Activated CD8-positive, alpha-beta memory T cell treated with anti-CD3 and anti-CD28 coated beads for 48 hours (primary cell): ENCODE measurements around the gene EFHD2.
"Not testable (repeated sequence)": the region's sequence is repeated elsewhere in the genome, so short reads cannot be mapped to it uniquely, and the experiment has no call there.

ENCODE experiments used
- DNase-seq, 3 experiments: peaks; one replicate each; pipeline ENCODE4 v3.0.0-alpha.2; 2020; ENCODE audit warnings: low read depth in 2 of 3, low spot score in 2 of 3

Gene EFHD2

GRCh38 chr1:15471723-15472122 lies 62.0 kb downstream of the EFHD2 start:
- DNase-seq, result not testable (repeated sequence)

GRCh38 chr1:15472587-15472986 lies 62.9 kb downstream of the EFHD2 start:
- no peak for DNase-seq

- DNase-seq, result no peak
These were observed 66.1 kb downstream of the EFHD2 start, which contains the start of gene CELA2B for GRCh38 chr1:15475752-15476314. TSS of gene CELA2B (plus strand) at chr1:15476104. CDS start at chr1:15476126, 22 bp downstream.

- no peak for DNase-seq
These were observed 67.2 kb downstream of the EFHD2 start for GRCh38 chr1:15476927-15477326.

DNA sequence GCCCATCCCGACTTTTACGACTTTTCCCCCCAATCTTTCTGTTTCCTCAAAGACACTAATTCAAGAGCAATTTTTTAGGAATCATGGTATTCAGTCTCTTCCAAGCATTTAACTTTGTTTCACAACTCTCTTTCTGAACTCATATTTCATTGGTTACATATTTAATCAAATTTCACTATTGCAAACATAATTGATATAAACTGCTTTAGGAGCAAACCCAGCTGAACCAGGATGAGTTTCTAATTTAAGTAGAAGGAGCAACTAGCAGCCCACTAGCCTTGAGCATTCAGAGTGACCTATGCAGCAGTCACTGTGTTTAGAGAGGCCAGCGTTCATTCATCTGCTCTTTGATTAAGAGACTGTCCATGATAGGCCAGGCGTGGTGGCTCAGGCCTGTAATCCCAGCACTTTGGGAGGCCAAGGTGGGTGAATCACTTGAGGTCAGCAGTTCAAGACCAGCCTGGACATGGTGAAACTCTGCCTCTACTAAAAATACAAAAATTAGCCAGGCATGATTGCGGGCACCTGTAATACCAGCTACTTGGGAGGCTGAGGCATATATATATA lies 68.0 kb downstream of the EFHD2 start:
- DNase-seq, result no peak
